Kidney tubule cell (primary cell): ENCODE results near the gene CCR4.
"Not testable (repeated sequence)": the region's sequence is repeated elsewhere in the genome, so short reads cannot be mapped to it uniquely, and the experiment has no call there.

ENCODE experiments used
- DNase-seq: peaks from one replicate; pipeline ENCODE4 v3.0.0-alpha.2; 2018; ENCODE audit warnings: low spot score

The CCR4 gene

GRCh38 chr3:32952369-32953077, 1.1 kb downstream of the CCR4 start:
- no peak for DNase-seq

DNA sequence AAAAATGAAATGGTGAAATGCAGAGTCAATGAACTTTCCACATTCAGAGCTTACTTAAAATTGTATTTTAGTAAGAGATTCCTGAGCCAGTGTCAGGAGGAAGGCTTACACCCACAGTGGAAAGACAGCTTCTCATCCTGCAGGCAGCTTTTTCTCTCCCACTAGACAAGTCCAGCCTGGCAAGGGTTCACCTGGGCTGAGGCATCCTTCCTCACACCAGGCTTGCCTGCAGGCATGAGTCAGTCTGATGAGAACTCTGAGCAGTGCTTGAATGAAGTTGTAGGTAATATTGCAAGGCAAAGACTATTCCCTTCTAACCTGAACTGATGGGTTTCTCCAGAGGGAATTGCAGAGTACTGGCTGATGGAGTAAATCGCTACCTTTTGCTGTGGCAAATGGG, 3.1 kb downstream of the CCR4 start:
- no peak for DNase-seq

DNA sequence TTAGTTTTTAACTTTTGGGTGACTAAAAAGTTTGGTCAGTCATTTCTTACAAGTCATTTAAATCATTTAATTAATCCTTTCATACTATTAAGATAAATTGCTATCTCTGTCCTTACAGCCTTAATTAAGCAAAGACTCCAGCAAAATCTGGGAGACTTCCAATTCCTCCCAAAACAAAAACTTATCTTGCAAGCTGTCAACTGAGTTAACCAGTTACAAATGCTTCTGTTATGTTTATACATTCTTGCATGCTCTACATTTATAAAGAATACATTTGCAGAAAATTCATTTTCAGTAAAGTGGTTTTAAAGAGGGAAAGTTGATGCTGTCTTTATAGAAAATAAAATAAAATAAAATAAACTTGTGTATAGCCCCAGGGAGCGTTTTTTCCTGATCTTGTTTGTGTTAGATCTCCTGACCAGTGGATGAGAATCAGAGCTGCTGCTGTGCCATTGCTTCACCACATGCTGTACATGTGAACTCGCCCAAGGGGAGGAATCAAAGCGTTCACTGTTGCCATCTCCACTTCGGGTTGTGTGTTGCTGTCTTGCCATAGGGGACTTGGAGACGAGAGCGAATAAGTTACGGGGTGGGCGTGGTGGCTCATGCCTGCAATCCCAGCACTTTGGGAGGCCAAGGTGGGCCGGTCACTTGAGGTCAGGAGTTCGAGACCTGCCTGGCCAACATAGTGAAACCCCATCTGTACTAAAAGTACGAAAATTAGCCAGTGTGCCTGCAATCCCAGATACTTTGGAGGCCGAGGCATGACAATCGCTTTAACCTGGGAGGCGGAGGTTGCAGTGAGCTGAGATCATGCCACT, 5.5 kb downstream of the CCR4 start:
- no peak for DNase-seq

GRCh38 chr3:32958509-32958908, 7.1 kb downstream of the CCR4 start:
- no peak for DNase-seq

DNA sequence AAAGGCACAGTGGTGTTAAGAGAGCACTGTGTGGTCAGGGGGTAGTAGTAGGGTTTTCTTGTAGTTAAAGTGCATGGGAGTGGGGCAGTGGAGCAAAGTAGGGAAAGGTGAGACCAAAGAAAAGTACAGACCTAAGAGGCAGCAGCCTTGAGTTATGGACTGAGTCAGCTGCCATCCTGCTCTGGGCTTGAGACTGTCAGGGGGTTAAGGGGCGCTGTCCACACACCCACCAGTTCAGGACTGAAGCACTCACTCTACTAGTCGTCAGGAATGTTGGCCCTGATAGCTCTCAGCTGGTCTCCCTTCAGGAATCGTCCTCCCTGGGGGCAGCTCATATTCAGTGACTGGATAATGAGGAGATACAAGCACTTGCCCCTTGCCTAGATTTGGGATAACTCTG, 7.9 kb downstream of the CCR4 start:
- no peak for DNase-seq

DNA sequence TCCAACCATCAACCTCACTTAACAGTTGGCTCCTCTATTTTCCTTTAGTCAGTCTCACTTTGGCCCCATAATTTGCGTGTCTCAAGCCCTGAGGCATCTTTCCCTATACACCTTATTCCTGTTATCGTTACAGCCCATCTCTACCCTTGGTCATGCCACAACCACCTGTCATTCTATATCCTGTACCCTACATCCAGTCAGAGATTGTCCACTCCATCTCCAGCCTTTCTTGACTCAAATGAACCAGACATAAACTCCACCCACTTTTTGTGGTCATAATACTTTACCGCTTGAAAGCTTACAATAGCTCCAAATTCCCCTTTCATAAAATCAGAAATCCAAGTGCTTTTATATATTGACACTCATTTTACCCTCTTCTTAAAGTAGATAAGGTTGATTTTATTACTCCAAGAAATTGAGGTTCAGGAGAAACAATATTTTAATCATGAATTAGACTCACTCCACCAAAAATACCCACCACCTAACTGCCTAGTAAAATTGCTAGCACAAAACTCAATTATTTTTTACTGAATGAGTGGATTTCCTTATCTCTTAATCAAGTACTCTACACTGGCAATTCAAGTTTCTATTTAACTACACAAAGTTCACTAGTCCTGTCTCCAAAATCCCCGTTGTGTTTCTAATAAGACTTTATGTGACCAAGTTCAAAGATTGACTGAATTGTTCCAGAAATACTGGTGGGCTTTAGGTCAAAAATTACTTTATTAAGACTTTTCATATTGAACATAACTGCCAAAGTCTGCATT, 9.1 kb downstream of the CCR4 start:
- no peak for DNase-seq

DNA sequence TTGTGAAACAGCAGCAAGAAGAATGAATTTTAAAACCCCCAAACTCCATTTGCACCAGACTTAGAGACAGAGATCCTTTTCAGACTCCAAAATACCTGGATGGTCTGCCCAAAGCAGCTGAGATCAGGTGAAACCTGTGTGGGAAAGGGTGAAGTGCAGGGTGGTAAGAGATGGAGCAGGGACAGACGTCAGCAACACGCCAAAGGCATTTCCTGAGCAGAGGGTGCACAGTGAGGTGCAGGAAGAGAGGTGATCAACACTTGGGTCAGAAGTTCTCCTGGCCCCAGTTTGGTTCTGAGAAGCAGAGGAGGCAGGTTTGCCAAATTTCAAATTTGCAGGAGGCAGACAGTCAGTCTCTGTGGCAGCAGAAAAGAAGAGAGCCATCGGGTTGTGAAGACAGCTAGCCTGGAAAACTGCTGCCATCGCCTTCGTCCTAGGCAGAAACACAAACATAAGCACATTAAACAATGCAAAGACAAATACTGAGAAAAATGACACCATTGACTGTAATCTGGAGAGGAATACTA, 9.8 kb downstream of the CCR4 start:
- DNase-seq: no peak

GRCh38 chr3:32963871-32964270, 12.4 kb downstream of the CCR4 start:
- DNase-seq: no peak

- DNase-seq: not testable (repeated sequence)
Measured at GRCh38 chr3:32964781-32965180, 13.3 kb downstream of the CCR4 start.

DNA sequence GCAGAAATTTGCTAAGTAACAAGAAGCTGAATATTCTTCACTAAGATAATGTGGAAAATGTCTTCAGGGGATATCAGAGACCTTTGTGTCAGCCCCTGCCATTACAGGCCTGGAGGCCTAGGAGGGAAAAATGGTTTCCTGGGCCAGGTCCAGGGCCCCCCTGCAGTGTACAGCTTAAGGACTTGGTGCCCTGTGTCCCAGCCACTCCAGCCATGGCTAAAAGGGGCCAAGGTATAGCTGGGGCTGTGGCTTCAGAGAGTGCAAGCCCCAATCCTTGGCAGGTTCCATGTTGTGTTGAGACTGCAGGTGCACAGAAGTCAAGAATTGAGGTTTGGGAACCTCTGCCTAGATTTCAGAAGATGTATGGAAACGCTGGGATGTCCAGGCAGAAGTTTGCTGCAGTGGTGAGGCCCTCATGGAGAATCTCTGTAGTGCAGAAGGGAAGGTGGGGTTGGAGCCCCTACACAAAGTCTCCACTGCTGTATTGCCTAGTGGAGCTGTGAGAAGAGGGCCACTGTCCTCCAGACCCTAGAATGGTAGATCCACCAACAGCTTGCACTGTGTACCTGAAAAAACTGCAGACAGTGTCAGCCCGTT, 14.3 kb downstream of the CCR4 start:
- DNase-seq: not testable (repeated sequence)

- DNase-seq: not testable (repeated sequence)
Measured at GRCh38 chr3:32966627-32967026, 15.2 kb downstream of the CCR4 start.

DNA sequence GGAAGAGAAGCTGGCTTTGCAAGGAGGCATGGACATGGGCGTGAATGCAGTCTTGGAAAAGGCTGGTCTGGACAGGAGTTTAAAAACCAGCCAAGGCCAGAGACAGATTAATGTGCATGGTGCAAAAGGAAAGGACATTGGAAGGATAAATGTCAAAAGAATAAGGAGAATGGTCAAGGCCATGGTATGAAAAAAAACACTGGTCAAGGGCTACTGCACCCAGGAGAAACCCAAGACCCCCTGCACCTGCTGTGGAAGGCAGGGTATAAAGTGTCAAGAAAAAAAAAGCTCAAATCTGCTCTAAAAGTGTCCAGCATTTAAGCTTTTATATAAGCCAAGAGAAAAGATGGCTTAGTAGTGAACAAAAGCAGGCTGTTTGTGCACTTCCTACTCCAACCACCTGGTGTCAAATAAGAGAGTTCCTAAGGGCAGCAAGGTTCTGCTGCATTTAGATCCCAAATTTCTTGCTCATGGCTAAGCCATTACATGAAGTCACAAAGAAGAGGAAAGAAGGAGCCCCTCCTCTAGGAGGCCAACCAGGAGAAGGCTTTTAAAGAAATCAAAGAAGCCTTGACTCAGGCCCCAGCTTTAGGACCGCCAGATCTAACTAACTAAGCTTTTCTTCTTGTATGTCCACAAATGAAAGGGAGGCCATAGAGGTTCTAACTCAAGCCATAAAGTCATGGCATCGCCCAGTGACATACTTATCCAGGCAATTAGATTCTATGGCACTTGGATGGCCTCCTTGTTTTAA, 16.9 kb downstream of the CCR4 start:
- no peak for DNase-seq

- no peak for DNase-seq
Measured at GRCh38 chr3:32968920-32969389, 17.5 kb downstream of the CCR4 start.

DNA sequence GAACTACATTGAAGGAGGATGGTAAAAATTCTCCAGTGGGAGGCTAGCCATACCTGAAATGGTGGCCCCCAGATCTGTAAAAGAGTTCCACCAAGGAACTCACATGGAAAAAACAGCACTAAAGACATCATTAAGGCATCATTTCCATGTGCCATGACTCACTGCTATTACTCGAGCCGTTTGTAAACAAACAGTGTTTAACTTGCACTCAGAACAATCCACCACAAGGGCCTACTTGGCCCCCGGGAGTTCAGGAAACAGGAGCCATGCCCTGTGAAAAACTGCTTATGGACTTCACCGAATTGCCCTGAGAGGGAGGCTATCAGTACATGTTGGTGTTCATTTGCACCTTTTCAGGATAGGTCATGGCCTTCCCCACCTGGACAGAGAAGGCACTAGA, 18.2 kb downstream of the CCR4 start:
- no peak for DNase-seq

DNA sequence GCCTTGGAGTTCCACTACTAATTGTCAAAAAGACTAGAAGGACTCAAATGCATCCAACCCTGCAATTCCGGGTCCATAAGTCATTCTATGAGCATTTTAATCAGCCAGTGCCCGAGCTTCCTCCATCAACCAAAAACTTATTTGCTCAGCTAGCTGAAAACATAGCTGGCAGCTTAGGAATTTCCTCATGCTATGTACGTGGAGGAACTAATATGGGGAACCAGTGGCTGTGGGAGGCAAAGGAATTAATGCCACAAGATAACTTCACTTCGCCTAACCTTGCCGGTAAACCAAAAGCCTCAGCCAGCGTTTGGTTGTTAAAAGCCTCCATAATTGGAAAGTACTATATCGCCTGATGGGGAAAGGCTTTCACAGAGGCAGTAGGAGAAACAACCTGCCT, 19.8 kb downstream of the CCR4 start:
- not testable (repeated sequence) for DNase-seq

DNA sequence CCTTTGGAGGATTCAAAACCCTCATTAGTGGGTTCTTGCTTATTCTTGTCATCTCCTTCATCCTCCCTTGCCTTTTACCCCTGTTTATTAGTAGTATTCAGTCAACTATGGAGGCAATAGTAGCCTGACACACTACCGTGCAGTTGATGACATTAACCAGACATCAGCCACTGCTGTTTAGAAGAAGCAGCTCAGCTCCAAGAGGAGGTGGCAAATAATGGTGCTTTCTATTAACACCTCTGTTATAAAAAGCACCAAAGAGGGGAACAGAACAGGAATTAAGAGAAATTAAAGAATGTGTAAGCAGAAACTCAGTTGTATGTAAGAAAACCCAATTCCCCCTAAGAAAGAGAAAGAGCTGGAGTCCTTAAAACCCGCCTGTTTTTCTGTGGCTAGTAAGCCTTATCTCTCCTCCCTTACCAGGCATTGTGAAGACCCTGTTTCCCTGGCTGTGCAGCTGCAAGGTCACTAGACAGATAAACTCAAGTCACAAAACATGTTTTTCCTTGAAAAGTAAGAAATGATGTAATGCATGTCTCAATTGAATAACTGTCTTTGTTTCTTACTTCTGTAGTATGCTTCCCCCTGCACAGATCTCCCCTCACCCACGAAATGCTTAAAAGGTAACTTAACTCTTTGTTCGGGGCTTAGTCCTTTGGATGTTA, 21.2 kb downstream of the CCR4 start:
- no peak for DNase-seq

DNA sequence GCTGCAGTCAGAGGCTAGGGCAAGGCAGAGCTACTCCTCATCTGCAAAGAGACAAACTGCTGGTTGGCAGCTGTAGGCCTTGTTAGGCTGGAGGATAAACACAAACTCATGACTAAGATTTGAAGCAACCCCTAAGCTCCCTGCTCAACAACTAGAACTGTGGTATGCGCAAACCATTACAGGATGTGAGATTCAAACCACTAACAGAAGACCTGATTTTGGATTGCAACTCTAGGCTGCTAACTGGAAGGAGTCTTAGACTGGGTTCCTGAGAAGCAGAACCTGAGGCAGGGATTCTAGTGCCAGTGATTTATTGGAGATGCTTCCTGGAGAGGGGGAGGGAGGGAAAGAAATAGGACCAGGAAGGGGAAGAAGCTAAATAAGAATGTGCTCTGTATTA, 22.5 kb downstream of the CCR4 start:
- peak; percentile 12 for DNase-seq

DNA sequence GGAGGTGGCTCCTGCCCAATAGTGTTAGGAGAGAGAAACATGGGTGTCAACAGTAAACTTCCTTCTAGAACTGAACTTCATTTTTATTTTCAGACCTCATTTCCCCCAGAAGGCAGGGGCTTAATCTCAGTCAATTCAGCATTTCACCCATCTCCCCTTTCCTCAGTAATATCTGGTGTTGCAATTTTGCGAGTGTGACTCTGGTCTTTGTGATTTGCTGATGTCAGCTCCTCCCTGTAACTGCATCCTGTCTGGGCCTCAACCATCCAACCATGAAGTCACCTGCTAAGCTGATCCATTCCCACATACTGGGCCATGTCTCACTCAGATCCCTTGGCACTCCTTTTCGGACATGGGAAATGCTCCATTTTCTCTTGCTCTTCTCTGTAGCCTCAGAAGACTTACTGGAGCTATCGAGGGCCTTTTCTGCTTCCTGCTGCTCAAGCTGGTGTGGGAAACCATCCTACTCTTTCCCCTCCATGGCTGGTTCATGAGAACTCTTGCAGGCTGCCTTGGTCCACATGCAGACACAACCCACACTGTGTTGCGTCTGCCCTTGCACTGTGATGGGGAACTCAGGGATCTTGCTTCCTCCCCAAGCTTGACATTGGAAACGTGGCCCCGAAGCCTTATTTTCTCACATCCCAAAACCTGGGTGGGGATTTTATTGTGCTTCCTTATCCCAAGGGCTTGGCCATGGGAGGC, 24.6 kb downstream of the CCR4 start:
- peak; percentile 60 for DNase-seq

GRCh38 chr3:32977861-32978260, 26.4 kb downstream of the CCR4 start:
- no peak for DNase-seq

- no peak for DNase-seq
Measured at GRCh38 chr3:32978331-32978730, 26.9 kb downstream of the CCR4 start.
